Endothelial cell of umbilical vein (primary cell): ENCODE results near the gene MACROD2. TPM values are rescaled to one million over a fixed set of nuclear protein-coding genes. Genes with fewer than 3 reads are reported as not detected.

Experiments used
- BruUV-seq: library from RNA; stranded (reverse); fragments of 400-500 nt; replicated peaks from 2 replicates; lab custom pipeline; 2021; lab: Mats Ljungman, UMichigan
- CTCF ChIA-PET: fragments of 300-600, 350-600 bp; sonication (Branson Sonifier 250); formaldehyde crosslinking; loops from one replicate; lab custom pipeline; 2021; ENCODE audit warnings: antibody characterized with exemption, inconsistent platforms; lab: Charles Lee
- POLR2A ChIA-PET: fragments of 300-600, 350-600 bp; sonication (Branson Sonifier 250); formaldehyde crosslinking; loops from one replicate; lab custom pipeline; 2021; ENCODE audit warnings: antibody characterized with exemption, inconsistent platforms; lab: Charles Lee
- DNase-seq: peaks from one replicate; pipeline ENCODE4 v3.0.0-alpha.2; 2011; ENCODE audit warnings: low read depth, low spot score
- FAIRE-seq: peaks from 2 replicates; lab custom pipeline; 2011; peaks lifted over from hg19 to GRCh38; lab: Jason Lieb, UNC
- H2AFZ ChIP-seq: 2 replicates; pipeline ENCODE4 v1.6.0; 2012; ENCODE audit warnings: low read depth, low read length, control low read depth, inconsistent platforms
- H3K27ac ChIP-seq: 2 replicates; pipeline ENCODE4 v1.5.1; 2011; ENCODE audit warnings: low read depth, mild to moderate bottlenecking, control low read depth, low read length, moderate library complexity; ENCODE audit not compliant: insufficient read depth
- H3K27me3 ChIP-seq, 2 experiments: 2 replicates each; pipeline versions ENCODE4 v1.6.0 to v1.6.1; 2011; ENCODE audit warnings: low read length in 2 of 2, mixed read lengths in 1 of 2; ENCODE audit not compliant: control insufficient read depth in 2 of 2, insufficient read depth in 2 of 2
- H3K36me3 ChIP-seq, 2 experiments: 2 replicates in 1 of 2; 3 replicates in 1 of 2; pipeline ENCODE4 v1.5.1; 2011; ENCODE audit warnings: low read length in 2 of 2, mild to moderate bottlenecking in 1 of 2, moderate library complexity in 1 of 2; ENCODE audit not compliant: control insufficient read depth in 2 of 2, insufficient read depth in 2 of 2; ENCODE audit errors: extremely low read depth in 1 of 2
- H3K4me1 ChIP-seq: 3 replicates; pipeline ENCODE4 v1.5.1; 2011; ENCODE audit warnings: mild to moderate bottlenecking, low read length; ENCODE audit not compliant: control insufficient read depth, insufficient read depth; ENCODE audit errors: extremely low read depth
- H3K4me2 ChIP-seq: 2 replicates; pipeline ENCODE4 v1.6.1; 2011; ENCODE audit warnings: low read length, control low read depth, mixed read lengths; ENCODE audit not compliant: insufficient read depth
- H3K4me3 ChIP-seq, 3 experiments: fragments of 200-600 bp in 1 of 3; sonication (generic), shearing (Covaris generic) in 1 of 3; replicated peaks in 1 of 3; 2 replicates each; pipeline ENCODE4 v1.5.1; 2011 to 2016; ENCODE audit warnings: control low read depth in 3 of 3, low read length in 3 of 3, mild to moderate bottlenecking in 2 of 3, inconsistent platforms in 1 of 3, low read depth in 1 of 3, moderate library complexity in 1 of 3; ENCODE audit not compliant: insufficient read depth in 1 of 3
- H3K79me2 ChIP-seq: 2 replicates; pipeline ENCODE4 v1.6.0; 2012; ENCODE audit warnings: low read length, inconsistent platforms; ENCODE audit not compliant: control insufficient read depth, insufficient read depth
- H3K9ac ChIP-seq: replicated peaks from 2 replicates; pipeline ENCODE3; 2011; ENCODE audit warnings: low read length, control low read depth; ENCODE audit not compliant: insufficient read depth; ENCODE audit errors: extremely low read depth
- H3K9me1 ChIP-seq: replicated peaks from 3 replicates; pipeline ENCODE4 v1.6.0; 2011; ENCODE audit warnings: mild to moderate bottlenecking, low read length; ENCODE audit not compliant: control insufficient read depth, insufficient read depth; ENCODE audit errors: extremely low read depth
- H3K9me3 ChIP-seq: replicated peaks from 2 replicates; pipeline ENCODE4 v1.5.1; 2012; ENCODE audit warnings: low read length, inconsistent platforms; ENCODE audit not compliant: control insufficient read depth, insufficient read depth
- H4K20me1 ChIP-seq: replicated peaks from 2 replicates; pipeline ENCODE3; 2011; ENCODE audit warnings: mild to moderate bottlenecking, low read length; ENCODE audit not compliant: control insufficient read depth, insufficient read depth; ENCODE audit errors: extremely low read depth
- CTCF ChIP-seq, 2 donors: IDR thresholded peaks; 1 replicate in 1 of 2; 2 replicates in 1 of 2; pipeline ENCODE4 v1.5.1; 2011; ENCODE audit warnings: low read length in 2 of 2, mild to moderate bottlenecking in 2 of 2, moderate library complexity in 2 of 2, control low read depth in 1 of 2, inconsistent platforms in 1 of 2, low read depth in 1 of 2; ENCODE audit not compliant: insufficient read depth in 1 of 2; ENCODE audit errors: extremely low read depth in 1 of 2
- EZH2 ChIP-seq: IDR thresholded peaks from 2 replicates; pipeline ENCODE4 v1.6.1; 2012; ENCODE audit warnings: borderline replicate concordance, low read depth, mild to moderate bottlenecking, moderate library complexity, low read length, inconsistent platforms; ENCODE audit not compliant: severe bottlenecking
- FOS ChIP-seq: IDR thresholded peaks from 2 replicates; pipeline ENCODE4 v1.6.1; 2011; ENCODE audit warnings: mild to moderate bottlenecking, low read length, moderate library complexity, borderline replicate concordance; ENCODE audit not compliant: insufficient read depth
- GATA2 ChIP-seq: IDR thresholded peaks from 2 replicates; pipeline ENCODE4 v1.7.0; 2011; ENCODE audit warnings: low read depth, mild to moderate bottlenecking, moderate library complexity, mixed read lengths, low read length; ENCODE audit not compliant: insufficient read length, insufficient read depth
- JUN ChIP-seq: IDR thresholded peaks from 2 replicates; pipeline ENCODE4 v1.6.1; 2011; ENCODE audit warnings: borderline replicate concordance, low read depth; ENCODE audit not compliant: insufficient read length, insufficient read depth
- MAX ChIP-seq: IDR thresholded peaks from 2 replicates; pipeline ENCODE4 v1.6.1; 2011; ENCODE audit not compliant: insufficient read depth, insufficient read length
- MYC ChIP-seq: IDR thresholded peaks from one replicate; pipeline ENCODE4 v1.6.1; 2011; ENCODE audit warnings: mild to moderate bottlenecking, low read depth, low read length
- POLR2A ChIP-seq: IDR thresholded peaks from 2 replicates; pipeline ENCODE4 v1.6.1; 2012; ENCODE audit warnings: low read depth, mild to moderate bottlenecking, control low read depth, low read length
- POLR2AphosphoS5 ChIP-seq: IDR thresholded peaks from 2 replicates; pipeline ENCODE4 v1.6.1; 2012; ENCODE audit warnings: low read depth, mild to moderate bottlenecking, control low read depth, low read length, moderate library complexity; ENCODE audit not compliant: insufficient read depth
- dilution Hi-C: fragments of 300-500 bp; cut with MboI; formaldehyde crosslinking; loops from one replicate; pipeline ENCODE4 v1.15.0; 2019; ENCODE audit warnings: low sequenced_read_pairs; ENCODE audit not compliant: extremely low pct_ligation_motif_present
- intact Hi-C: fragments of 100-400 bp; cut with micrococcal nuclease; formaldehyde crosslinking; loops from one replicate; pipeline ENCODE4 v1.10.0; 2022
- polyA plus RNA-seq, 4 experiments: library from polyadenylated mRNA; depleted of rRNA in 3 of 4; stranded (reverse) in 3 of 4; unstranded in 1 of 4; fragments of >200 nt; gene quantifications; 2 replicates each; pipeline versions ENCODE4 v1.2.1 to v1.2.3, GENCODE V29; 2011 to 2012; ENCODE audit warnings: missing spikeins in 1 of 4
- total RNA-seq: library from RNA; stranded (reverse); gene quantifications from 2 replicates; pipeline ENCODE4 v1.2.3, GENCODE V29; 2021

MACROD2 gene
- total and polyA plus RNA-seq, 2 donors (not counting 3 experiments of a cell fraction or from before 2014, with no cell fraction given): 0.11 to 0.73 TPM

GRCh38 chr20:14245368-14245970, 250.2 kb downstream of the MACROD2 start:
- Histone ChIP-seq H3K27ac (no peak overlapping the region), H3K9me1 (no peaks in the 10 kb centered on the region), H3K4me1 (no peaks in the 10 kb centered on the region), H3K27me3 (no peaks in the 10 kb centered on the region), H3K4me3 (no peak overlapping the region), H2AFZ (no peak overlapping the region), H3K9me3 (no peaks in the 10 kb centered on the region), H3K36me3 (no peaks in the 10 kb centered on the region), H3K4me2 (no peak overlapping the region), H4K20me1 (no peaks in the 10 kb centered on the region), H3K79me2 (no peaks in the 10 kb centered on the region), H3K9ac (no peak overlapping the region)
- DNase-seq: no peak
- BruUV-seq: no TSS peak
- intact Hi-C loops (no loop called here), dilution Hi-C loops (no loop called here)
- no peak for FAIRE-seq
- no peak for TF ChIP-seq MYC
- no peak for TF ChIP-seq JUN
- TF ChIP-seq FOS: no peak
- no peak for TF ChIP-seq POLR2A
- TF ChIP-seq CTCF (IDR thresholded peaks at IDR 0.05; ENCODE audit: extremely low read depth in 1 of 2, insufficient read depth in 1 of 2, low read depth in 1 of 2, low read length in 2 of 2): no peak
- no peak for TF ChIP-seq GATA2
- no peak for TF ChIP-seq MAX
- TF ChIP-seq POLR2AphosphoS5: no peak
- no peak for TF ChIP-seq EZH2
- CTCF ChIA-PET: interaction anchor here (1.0 kb wide), 1 partner anchor 9 kb away, joined by 3 read pairs; no protein-coding TSS in a partner anchor
- POLR2A ChIA-PET: no interaction called here
